Right atrium auricular region (tissue), 2 donors: ENCODE measurements around the gene ZBTB20. TPM values are rescaled to one million over a fixed set of nuclear protein-coding genes. Genes with fewer than 3 reads are reported as not detected.
A peak's percentile ranks its signal among the peaks of the same experiment; 100 is the strongest.

Experiments used
- DNase-seq: peaks from one replicate; pipeline ENCODE4 v3.0.0-alpha.2; 2019; ENCODE audit warnings: low spot score
- H3K27ac ChIP-seq, 2 donors: fragments of 200-600 bp; sonication (generic); 1 replicate in 1 of 2; 2 replicates in 1 of 2; pipeline ENCODE4 v1.5.1; 2016 to 2019
- H3K27me3 ChIP-seq, 2 donors: fragments of 200-600 bp; sonication (generic); one replicate each; pipeline versions ENCODE4 v1.5.1 to v1.6.0; 2017 to 2019
- H3K36me3 ChIP-seq: fragments of 200-600 bp; sonication (generic); one replicate; pipeline ENCODE4 v1.5.1; 2016
- H3K4me1 ChIP-seq, 2 donors: fragments of 200-600 bp; sonication (generic); one replicate each; pipeline versions ENCODE4 v1.5.1 to v1.6.0; 2017 to 2019
- H3K4me3 ChIP-seq, 2 donors: fragments of 200-600 bp; sonication (generic); 1 replicate in 1 of 2; 2 replicates in 1 of 2; pipeline ENCODE4 v1.5.1; 2017 to 2019; ENCODE audit warnings: mild to moderate bottlenecking in 1 of 2, moderate library complexity in 1 of 2
- H3K9me3 ChIP-seq, 2 donors: fragments of 200-600 bp; sonication (generic); one replicate each; pipeline ENCODE4 v1.5.1; 2019
- CTCF ChIP-seq, 2 donors: fragments of 200-600 bp; sonication (generic); IDR thresholded peaks; one replicate each; pipeline ENCODE4 v1.5.1; 2019; ENCODE audit warnings: antibody characterized with exemption in 2 of 2
- total RNA-seq, 2 donors: library from RNA; depleted of rRNA; stranded (reverse); fragments of >200 nt; gene quantifications; one replicate each; pipeline ENCODE4 v1.1.0, GENCODE V29; 2016

Gene ZBTB20
- total RNA-seq, 2 donors from 2014 or later: 84.6 to 90.8 TPM

DNA sequence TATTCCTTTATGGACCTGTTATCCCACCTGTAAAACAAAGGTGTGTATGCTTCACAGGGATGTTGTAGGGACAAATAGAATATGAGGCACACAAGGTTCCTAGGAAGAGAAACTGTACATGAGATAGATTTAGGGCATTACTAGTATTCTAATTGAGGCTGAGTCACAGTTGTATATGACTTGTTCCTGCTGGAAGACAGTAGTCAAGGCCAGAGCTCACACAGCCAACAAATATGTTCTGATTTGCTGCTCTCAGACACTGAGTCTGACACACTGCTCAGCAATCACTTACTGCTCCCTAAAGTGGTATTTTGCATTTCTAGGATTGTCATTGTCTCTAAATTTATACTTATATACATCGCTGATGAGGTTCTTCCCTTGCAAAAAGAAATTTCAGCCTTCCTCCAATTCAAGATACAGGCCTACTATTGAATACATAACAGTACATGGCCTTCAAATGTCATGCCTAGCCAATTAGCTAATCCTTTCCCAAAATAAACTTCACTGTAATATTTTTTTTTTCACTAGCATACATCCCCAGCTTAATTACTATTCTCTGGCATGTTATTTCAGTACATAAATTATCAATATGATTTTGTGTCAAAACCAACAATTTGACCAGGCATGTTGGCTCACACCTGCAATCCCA, 783.4 kb downstream of the ZBTB20 start:
- no peak for DNase-seq
- Histone ChIP-seq H3K27me3 (no peaks in the 10 kb centered on the region), H3K4me1 (peaks cover 0 to 40% of the 10 kb centered on the region in 2 donors), H3K36me3 (no peaks in the 10 kb centered on the region), H3K9me3 (no peaks in the 10 kb centered on the region), H3K27ac (peak overlapping the region; percentile 56 to 69), H3K4me3 (no peak overlapping the region)
- no peak for TF ChIP-seq CTCF (IDR thresholded peaks at IDR 0.05)

GRCh38 chr3:114362815-114363214, 784.3 kb downstream of the ZBTB20 start:
- H3K27ac ChIP-seq: peak overlapping the region; percentile 56 to 69
- no peaks in the 10 kb centered on the region for H3K27me3 ChIP-seq
- H3K36me3 ChIP-seq: no peaks in the 10 kb centered on the region
- DNase-seq: no peak
- H3K4me3 ChIP-seq: no peak overlapping the region
- no peaks in the 10 kb centered on the region for H3K9me3 ChIP-seq
- peak in 1 of 2 donors; percentile 65 for TF ChIP-seq CTCF (IDR thresholded peaks at IDR 0.05)
- H3K4me1 ChIP-seq: peaks cover 0 to 40% of the 10 kb centered on the region in 2 donors

DNA sequence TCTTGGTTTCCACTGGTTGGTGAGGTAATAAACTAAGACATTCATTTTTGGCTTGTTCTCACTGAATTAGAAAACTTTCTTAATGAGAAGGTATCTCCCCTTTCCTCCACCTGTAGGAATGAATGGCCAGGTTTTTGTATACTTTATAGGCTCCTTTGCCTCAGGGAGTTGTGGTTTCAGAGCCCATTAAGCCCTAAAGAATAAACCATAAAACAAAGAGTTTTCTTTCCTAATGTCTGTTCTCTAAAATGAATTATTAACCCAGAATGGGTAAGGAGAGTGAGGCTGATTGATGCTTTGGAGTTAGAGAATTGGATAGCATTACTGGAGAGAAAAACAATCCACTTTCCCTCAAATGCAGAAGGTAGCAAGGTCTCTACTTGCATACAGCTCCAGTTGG, 785.7 kb downstream of the ZBTB20 start:
- no peaks in the 10 kb centered on the region for H3K36me3 ChIP-seq
- H3K9me3 ChIP-seq: no peaks in the 10 kb centered on the region
- H3K4me1 ChIP-seq: peaks cover 0 to 37% of the 10 kb centered on the region in 2 donors
- DNase-seq: no peak
- no peak overlapping the region for H3K27ac ChIP-seq
- no peak for TF ChIP-seq CTCF (IDR thresholded peaks at IDR 0.05)
- no peak overlapping the region for H3K4me3 ChIP-seq
- H3K27me3 ChIP-seq: no peaks in the 10 kb centered on the region

DNA sequence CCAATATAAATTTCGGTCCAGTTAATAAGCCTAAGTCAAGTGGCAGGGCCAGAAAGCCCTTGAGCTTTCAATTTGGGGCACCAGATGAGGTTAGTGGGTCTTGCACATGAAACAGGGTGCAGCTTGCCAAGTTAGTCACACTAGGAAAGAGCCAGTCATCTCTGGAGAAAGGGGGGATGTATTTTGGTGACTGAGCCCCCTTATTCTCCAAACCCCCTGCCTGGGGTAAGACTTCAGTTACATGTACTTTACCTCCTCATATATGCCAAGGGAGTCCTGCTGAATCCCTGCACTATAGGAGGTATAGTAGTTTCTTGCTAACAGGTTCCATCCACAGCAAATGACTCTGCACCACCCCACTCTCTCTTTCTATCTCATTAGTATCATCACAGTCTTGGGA, 790.6 kb downstream of the ZBTB20 start:
- peaks cover under 1% of the 10 kb centered on the region for H3K36me3 ChIP-seq
- no peak overlapping the region for H3K4me3 ChIP-seq
- DNase-seq: no peak
- H3K27me3 ChIP-seq: no peaks in the 10 kb centered on the region
- H3K9me3 ChIP-seq: no peaks in the 10 kb centered on the region
- no peak for TF ChIP-seq CTCF (IDR thresholded peaks at IDR 0.05)
- H3K4me1 ChIP-seq: peaks cover 0 to 7% of the 10 kb centered on the region in 2 donors
- no peak overlapping the region for H3K27ac ChIP-seq

GRCh38 chr3:114356066-114356465, 791.0 kb downstream of the ZBTB20 start:
- DNase-seq: no peak
- no peaks in the 10 kb centered on the region for H3K27me3 ChIP-seq
- peaks cover 0 to 7% of the 10 kb centered on the region in 2 donors for H3K4me1 ChIP-seq
- H3K9me3 ChIP-seq: no peaks in the 10 kb centered on the region
- no peak overlapping the region for H3K27ac ChIP-seq
- TF ChIP-seq CTCF (IDR thresholded peaks at IDR 0.05): no peak
- no peak overlapping the region for H3K4me3 ChIP-seq
- H3K36me3 ChIP-seq: peaks cover 5% of the 10 kb centered on the region

DNA sequence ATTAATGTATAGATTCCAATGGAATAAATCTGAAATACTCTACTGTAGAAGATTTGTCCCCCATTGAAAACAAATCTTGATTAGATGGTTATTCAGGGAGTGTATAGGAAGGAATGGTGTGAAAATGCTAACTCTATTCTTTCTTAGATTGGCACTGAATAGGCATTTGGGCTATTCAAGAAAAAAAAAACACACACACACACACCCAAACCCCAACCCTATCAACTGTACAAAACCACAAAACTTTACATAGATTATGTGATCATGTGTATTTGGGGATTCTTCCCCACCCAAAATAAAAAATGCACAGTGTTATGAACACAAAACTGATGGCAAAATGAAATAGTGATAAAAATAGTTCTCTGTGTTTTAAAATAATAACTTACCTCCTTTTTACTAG, 791.4 kb downstream of the ZBTB20 start:
- Histone ChIP-seq H3K9me3 (no peaks in the 10 kb centered on the region), H3K27ac (no peak overlapping the region), H3K36me3 (peaks cover 9% of the 10 kb centered on the region), H3K27me3 (no peaks in the 10 kb centered on the region), H3K4me1 (peaks cover 0 to 7% of the 10 kb centered on the region in 2 donors), H3K4me3 (no peak overlapping the region)
- no peak for DNase-seq
- no peak for TF ChIP-seq CTCF (IDR thresholded peaks at IDR 0.05)
